ENCODE results near the gene RANBP3.

- TF ChIP-seq CTCF (IDR thresholded peaks at IDR 0.05), result no peak
- TF ChIP-seq POLR2A (IDR thresholded peaks at IDR 0.05), result no peak
- TF ChIP-seq POLR2AphosphoS5 (IDR thresholded peaks at IDR 0.05), result no peak
- no peak for TF ChIP-seq EP300 (IDR thresholded peaks at IDR 0.05)
Measured at GRCh38 chr19:5959260-5960004, 18.5 kb downstream of the RANBP3 start.

Data from upper lobe of left lung (tissue), 4 donors.